ENCODE results near the gene PRDM4.
"Not testable (repeated sequence)": the region's sequence is repeated elsewhere in the genome, so short reads cannot be mapped to it uniquely, and the experiment has no call there.

The PRDM4 gene

DNA sequence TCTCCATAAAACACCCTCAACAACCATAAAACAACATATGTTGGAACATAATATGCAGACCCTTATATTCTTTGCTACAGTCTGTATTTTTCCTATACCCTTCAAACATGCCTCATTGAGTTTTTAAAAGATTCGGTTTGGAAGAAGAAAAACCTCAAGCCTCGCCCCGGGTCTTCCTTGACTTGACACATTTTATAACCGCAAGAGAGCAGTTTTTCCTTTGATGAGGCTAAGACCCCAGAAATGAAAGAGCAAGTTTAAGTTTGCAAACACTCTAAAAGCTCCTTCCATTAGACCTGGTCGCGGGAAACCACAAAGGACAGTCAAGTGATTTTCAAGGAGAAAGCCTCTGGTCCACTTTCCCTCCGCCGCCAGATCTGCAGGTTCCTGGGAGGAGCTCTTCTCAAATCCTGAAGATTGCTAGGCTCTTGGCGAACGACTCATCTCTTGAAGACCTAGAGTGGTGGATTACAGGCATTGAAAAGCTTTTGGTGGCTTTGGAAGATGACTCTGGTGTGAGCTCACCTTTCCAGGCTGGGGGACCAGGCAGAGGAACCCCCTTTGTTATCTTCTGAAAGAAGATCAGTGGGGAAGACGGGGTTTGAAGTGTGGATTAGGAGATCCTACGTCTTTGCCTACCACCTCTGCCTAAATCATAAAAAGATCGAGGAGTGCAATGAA, 13.6 kb upstream of the PRDM4 start, which contains the start of gene ASCL4:
Gene ASCL4, plus strand, starts transcription at position 356 of the 681 bp plus-strand sequence. CDS start 515 bp downstream, outside the sequence.
- no peak for DNase-seq (ENCODE audit: low read depth in 2 of 2)

DNA sequence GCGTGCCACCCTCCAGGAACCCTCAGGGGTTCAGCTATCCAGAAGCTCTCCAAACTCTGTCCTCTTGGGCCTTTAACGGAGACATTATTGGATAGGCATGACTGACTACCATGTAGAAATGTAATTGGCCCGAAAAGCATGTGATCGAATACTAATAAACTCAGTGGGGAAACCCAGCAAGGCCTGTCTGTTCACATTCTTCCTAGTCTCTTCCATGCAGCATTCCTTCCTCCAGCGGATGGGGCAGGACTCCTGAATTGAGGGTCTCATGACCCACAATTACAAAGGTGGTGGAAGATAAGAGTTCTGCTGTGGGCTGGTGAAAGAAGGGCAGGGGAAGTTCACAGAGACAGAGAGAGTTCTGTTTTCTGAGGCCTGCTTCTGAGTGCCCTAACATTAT, 6.5 kb upstream of the PRDM4 start:
- DNase-seq (ENCODE audit: low read depth in 2 of 2), result no peak

DNA sequence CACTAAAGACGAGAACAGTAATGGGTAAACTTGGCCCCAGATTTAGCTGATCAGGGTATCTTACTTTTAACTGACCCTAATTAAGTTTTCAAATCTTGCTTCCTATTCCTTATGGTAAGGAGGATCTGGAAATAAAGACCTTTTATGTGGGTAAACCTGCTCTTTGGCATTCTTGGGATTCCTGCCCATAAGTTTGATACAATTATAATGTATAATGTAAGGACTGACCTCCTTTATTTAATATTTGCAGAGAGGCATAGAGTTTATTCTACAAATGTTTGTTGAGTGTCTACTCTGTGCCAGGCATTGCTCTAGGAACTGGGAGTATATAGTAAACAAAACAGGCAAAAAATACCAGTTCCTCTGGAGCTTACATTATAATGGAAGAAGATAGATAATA, 4.4 kb upstream of the PRDM4 start:
- DNase-seq (ENCODE audit: low read depth in 2 of 2), result no peak

DNA sequence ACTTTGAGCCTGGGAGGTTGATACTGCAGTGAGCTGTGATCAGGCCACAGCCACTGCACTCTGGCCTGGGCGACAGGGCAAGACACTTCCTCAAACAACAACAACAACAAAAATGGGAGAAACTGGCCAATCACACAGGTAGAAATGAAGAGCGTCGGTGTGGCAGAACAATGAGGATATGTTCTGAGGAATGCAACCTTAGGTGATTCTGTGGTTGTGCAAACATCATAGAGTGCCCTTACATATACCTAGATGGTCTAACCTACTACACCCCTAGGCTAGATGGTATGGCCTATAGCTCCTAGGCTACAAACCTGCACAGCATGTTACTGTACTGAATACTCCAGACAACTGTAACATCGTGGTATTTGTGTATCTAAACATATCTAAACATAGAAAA, 3.7 kb upstream of the PRDM4 start:
- no peak for DNase-seq (ENCODE audit: low read depth in 2 of 2)

DNA sequence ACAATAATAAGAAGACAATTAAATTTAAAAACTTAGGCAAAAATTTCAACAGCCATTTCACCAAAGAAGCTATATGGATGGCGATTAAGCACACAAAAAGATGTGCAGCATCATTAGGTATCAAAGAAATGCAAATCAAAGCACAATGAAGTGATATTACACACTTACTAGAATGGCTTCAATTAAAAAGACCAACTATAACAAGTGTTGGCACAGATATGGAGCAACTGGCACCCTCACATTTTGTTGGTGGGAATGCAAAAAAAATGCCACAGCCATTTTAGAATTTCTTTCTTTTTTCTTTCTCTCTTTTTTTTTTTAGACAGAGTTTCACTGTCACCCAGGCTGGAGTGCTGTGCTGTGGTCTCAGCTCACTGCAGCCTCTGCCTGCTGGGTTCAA, 1.9 kb upstream of the PRDM4 start:
- DNase-seq (ENCODE audit: low read depth in 2 of 2), result no peak

DNA sequence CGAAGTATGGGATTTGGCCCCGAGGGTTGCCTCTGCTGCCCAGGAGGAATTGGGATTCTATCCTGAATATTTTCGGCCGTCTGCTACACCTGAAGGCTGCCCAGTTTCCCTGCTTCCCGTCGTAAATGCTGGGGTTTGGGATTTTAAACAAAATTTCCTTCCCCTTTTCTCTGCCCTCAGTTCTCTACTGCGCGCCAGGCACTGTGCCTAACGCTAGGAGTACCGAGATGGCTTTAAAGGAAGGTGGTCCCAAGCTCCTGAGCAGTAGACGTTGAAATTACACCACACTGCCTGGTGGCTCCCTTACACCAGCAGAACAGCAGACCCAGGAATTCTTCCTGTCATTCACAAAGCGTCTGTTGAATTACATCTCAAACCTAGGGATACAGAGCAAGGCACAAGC, 566 bp upstream of the PRDM4 start:
- no peak for DNase-seq (ENCODE audit: low read depth in 2 of 2)

DNA sequence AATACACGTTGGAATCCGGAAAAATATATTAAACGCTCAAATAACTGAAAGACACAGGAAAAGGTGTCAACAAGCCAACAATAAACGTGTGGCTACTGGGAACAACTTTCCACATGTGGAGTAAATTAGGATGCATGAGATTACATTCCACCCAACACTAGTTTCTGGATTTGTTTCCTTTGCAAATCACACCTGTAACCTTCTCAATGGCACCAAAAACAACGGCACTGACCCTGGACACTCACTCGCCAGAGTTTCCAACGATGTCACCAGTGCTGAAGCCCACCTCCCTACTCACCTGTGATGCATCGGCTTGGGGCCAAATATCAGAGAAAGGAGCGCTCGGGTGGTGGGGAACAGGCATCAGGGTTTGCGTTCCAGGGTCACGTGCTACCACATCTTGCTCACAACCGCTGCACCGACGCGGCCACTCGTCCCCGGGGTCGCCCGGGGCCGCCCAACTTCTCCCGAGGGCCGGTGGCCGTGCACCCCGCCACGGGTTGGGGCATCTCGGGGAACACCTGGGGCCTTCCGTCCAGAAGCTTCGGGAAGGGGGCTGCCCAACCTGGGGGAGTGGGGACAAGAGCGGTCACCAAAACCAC, 629 bp downstream of the PRDM4 start:
- DNase-seq (ENCODE audit: low read depth in 2 of 2), result no peak

DNA sequence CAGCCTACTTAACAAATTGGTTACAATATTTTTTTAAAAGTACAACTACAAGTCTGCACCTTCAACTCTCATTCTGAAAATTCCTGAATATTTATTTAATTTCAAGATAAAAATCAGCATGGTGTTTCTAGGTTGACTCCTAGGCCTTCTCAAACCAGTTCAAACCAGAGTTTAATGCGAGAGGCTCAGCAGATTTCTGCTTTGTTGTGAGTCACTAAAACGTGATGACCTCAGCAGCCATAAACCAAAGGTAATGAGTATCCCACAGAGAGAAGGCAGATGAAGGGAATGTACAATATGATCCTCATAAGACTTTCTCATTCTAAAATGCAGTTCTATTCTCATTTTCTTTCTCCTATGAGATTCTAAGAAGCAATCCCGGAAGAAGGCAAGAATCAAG, 1.5 kb downstream of the PRDM4 start:
- DNase-seq (ENCODE audit: low read depth in 2 of 2), result peak; percentile 55 to 66

DNA sequence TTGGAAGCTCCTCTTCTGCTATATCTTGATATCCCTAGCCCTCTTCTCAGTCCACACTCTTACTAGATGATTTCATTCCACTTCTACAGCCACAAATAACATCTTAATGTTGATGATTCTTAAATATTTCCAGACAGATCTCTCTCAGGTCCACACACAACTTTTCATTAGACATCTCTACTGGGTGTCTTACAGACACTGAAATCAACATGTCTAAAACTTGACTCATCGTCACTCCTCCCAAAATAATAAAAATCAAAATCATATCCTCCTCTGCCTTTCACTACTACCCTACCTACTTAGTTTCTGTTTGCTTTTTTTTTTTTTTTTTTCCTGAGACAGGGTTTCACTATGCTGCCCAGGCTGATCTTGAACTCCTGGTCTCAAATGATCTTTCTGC, 11.9 kb downstream of the PRDM4 start:
- peak in 1 of 2 experiments; percentile 30 for DNase-seq (ENCODE audit: low read depth in 2 of 2)

DNA sequence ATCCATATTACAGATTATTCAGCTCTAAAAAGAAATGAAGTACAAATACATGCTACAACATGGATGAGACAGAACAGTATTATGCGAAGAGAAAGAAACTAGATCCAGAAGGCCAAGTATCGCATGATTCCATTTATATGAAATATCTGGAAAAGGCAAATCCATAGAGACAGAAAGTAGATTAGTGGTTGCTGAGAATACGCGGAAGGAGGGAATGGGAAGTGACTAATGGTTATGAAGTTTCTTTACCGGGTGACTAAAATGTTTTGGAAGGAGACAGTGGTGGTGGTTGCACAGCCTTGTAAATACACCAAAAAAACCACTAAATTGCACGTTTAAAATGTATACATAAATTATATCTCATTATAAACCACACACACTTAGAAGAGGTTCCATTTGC, 12.5 kb downstream of the PRDM4 start:
- DNase-seq (ENCODE audit: low read depth in 2 of 2), result peak; percentile 67 to 70

DNA sequence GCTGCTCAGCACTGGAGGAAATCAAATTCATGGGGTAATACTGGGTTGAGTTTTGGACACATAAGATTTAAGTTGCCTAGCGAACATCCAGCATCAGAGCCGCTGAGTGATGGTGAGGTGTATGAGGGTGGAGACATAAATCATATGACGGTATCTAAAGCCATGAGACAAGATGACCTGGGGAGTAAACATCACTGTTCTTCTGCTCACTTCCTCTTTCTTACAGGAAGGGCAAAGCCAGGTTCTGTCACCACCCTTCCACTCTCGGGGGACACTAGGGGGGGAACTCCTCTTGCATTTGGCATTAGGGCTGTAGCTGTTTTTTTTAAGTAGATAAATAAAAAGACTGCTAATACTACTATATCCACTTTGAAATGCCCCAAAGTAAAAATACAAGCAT, 24.0 kb downstream of the PRDM4 start:
- no peak for DNase-seq (ENCODE audit: low read depth in 2 of 2)

DNA sequence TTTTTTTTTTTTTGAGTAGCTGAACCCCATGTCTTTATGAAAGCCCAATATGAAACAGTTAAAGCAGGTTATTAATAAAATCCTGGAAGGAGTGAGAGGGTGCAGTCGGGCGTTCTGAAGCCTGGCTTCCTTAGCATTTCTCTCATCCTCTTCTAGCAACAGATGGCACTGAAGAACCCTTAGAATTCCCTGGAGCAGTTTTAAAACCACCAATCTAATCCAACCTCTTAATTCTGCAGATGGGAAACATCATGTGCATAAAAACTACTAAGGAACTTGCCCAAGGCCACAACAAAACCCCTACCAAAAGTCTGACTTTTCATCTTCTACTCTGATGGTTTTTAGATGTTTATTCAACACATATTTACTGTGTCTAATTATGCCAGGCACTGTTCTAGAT, 25.2 kb downstream of the PRDM4 start:
- DNase-seq (ENCODE audit: low read depth in 2 of 2), result no peak

DNA sequence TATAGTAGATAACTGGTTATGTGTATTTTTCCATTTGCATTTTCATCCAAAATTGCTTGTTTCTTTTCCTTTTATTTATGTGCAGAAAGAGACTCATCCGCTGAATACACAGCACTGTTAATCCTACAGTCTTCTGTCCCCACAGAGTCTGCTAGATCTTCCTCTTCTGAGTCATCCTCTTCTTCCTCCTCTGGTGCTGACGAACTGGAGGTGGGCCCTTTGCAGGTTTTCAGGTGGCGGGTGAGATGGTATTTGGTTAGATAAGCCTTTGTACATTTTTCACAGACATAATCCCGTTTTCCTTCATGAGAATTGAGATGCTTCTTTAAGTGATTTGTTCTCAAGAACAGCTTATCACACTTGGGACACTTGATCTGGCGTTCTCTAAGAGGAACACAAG, 26.8 kb downstream of the PRDM4 start:
- no peak for DNase-seq (ENCODE audit: low read depth in 2 of 2)

DNA sequence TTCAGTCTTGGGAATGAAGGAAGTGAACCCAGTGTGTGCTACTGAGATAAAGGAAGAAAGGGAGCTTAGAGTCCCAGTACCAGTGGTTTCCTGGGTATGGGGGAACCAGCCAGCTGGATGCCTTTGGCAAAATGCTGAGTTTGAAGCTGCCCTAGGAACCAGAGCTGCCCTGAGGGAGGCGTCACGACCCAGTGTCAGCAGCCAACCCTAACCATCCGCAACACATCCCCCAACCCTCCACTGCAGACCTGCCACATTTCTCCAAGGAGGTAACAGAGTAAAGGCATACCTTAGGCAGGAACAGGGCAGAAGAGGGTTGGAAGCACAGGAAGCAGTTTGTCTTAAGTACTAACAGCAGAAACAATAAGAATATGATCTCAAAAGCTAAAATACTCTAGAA, 28.6 kb downstream of the PRDM4 start:
- DNase-seq (ENCODE audit: low read depth in 2 of 2), result no peak

DNA sequence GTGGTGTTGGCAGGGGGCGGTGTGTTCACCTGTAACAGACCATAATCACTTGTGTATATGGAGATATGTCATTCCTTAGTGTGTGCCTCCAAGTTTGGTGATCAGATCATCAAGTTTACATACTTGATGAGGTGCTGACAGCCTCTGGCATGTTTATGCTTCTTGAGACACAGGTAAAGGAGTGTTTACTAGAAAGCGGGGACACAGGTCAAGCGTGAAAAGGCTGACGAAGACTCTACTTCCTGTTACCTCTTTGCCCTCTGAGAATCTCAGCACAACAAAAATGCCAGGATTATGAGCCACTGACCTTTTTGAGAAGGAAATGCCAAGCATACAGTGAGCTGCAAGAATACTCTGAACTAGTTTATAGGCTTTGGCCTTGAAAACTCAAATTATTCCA, 29.6 kb downstream of the PRDM4 start:
- DNase-seq (ENCODE audit: low read depth in 2 of 2), result no peak

DNA sequence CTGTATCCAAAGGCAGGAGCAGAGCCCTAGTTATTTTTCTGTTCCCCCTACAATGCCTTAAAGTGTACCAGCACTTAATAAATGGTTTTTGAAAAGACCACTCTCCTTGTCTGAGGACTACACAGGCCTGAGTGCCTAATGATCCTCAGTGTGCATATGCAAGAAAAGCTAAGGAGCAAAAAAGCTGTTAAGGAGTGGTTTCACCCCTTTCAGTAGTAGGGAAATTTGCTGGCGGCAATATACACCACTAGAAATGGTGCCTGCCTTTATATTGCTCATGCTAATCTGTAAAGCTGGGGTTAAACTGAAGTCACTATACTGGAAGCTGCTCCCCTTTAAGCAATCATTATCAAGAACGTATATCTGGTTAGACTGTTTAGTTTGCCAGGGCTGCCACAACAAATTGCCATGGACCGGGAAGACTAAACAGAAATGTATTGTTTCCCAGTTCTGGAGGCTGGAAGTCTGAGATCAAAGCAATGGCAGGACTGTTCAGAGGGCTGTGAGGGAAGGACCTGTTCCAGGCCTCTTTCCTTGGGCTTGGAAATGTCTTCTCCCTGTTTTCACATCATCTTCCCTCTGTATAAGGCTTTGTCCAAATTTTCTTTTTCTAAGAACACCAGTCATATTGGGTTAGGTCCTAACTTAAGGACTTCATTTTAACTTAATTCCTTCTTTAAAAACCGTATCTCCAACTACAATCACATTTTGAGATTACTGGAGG, 30.2 kb downstream of the PRDM4 start:
- no peak for DNase-seq (ENCODE audit: low read depth in 2 of 2)

DNA sequence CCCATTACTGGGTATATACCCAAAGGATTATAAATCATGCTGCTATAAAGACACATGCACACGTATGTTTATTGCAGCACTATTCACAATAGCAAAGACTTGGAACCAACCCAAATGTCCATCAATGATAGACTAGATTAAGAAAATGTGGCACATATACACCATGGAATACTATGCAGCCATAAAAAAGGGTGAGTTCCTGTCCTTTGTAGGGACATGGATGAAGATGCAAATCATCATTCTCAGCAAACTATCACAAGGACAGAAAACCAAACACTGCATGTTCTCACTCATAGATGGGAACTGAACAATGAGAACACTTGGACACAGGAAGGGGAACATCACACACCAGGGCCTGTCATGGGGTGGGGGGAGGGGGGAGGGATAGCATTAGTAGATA, 33.2 kb downstream of the PRDM4 start:
- not testable (repeated sequence) for DNase-seq (ENCODE audit: low read depth in 2 of 2)

DNA sequence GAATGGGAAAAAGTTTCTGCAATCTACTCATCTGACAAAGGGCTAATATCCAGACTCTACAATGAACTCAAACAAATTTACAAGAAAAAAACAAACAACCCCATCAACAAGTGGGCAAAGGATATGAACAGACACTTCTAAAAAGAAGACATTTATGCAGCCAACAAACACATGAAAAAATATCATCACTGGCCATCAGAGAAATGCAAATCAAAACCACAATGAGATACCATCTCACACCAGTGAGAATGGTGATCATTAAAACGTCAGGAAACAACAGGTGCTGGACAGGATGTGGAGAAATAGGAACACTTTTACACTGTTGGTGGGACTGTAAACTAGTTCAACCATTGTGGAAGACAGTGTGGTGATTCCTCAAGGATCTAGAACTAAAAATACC, 33.6 kb downstream of the PRDM4 start:
- not testable (repeated sequence) for DNase-seq (ENCODE audit: low read depth in 2 of 2)

DNA sequence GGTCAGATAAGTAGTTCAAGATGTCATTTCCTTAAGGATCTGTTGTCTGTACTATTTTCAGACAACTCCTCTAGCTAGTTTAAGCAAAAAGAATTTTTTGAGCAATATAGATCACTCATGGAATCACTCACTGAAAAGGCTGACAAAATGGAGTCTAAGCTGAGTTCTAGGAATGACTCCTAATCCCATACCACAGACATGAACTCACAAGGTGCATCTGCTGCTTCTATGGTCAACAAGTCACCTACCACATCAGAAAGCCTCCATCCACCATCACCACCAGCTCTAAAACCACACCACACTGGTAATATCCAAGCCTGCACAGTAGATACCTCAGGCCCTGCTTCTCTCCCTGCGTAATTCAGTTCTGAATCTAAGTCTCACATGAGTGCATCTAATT, 42.3 kb downstream of the PRDM4 start:
- no peak for DNase-seq (ENCODE audit: low read depth in 2 of 2)

DNA sequence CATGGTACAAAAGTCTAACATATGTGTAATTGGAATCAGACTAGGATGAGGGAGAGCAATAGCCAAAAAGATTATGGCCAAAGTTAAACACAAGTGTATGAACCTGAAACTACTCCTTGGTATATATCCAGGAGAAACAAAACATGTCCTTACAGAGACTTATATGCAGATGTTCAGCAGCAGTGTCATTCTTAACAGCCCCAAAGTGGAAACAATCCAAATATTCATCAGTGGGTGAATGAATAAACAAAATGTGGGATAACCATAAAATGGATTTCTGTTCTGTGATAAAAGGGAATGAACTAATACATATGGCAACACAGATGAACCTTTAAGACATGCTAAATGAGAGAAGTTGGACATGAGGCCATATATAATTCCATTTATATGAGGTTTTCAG, 45.2 kb downstream of the PRDM4 start:
- no peak for DNase-seq (ENCODE audit: low read depth in 2 of 2)

DNA sequence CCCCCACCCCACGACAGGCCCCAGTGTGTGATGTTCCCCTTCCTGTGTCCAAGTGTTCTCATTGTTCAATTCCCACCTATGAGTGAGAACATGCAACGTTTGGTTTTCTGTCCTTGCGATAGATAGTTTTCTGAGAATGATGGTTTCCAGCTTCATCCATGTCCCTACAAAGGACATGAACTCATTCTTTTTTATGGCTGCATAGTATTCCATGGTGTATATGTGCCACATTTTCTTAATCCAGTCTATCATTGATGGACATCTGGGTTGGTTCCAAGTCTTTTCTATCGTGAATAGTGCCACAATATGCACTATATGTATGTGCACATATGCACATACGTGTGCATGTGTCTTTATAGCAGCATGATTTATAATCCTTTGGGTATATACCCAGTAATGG, 55.4 kb downstream of the PRDM4 start:
- not testable (repeated sequence) for DNase-seq (ENCODE audit: low read depth in 2 of 2)

DNA sequence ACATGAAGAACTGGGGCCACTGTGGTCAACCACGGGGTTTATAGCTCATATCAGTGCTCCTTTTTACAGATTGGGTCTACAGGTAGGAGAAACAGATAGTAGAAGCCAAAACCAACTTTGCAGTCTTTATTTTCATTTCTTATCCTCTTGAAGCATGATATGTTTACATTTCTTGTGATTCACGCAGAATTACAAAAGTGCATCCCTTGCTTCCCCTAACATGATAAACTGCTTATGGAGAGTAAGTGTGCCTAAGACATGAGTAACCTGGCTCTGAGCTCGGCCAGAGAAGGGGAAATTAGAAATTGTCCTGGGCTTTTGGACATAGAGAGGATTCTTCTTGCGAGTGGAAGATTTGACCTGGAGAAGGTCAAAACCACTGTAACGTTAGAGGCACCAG, 56.9 kb downstream of the PRDM4 start:
- DNase-seq (ENCODE audit: low read depth in 2 of 2), result no peak

DNA sequence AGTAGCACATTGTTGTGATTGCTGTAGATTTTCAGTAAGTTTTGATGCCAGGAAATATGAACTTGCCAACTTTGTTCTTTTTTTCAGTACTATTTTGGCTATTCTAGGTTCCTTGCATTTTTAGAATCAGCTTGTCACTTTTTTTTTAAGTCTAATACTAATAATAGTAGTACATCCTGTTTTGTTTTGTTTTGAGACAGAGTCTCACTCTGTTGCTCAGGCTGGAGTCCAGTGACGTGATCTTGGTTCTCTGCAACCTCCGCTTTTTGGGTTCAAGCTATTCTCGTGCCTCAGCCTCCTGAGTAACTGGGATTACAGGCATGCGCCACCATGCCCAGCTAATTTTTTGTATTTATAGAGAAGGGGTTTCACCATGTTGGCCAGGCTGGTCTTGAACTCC, 58.8 kb downstream of the PRDM4 start:
- no peak for DNase-seq (ENCODE audit: low read depth in 2 of 2)
